ENCODE measurements around the gene KRT81.
A peak's percentile ranks its signal among the peaks of the same experiment; 100 is the strongest.
"Not testable (repeated sequence)": the region's sequence is repeated elsewhere in the genome, so short reads cannot be mapped to it uniquely, and the experiment has no call there.

The KRT81 gene

GRCh38 chr12:52254180-52254964 is 37.0 kb downstream of the KRT81 start:
- no peak for DNase-seq (ENCODE audit: low spot score)

GRCh38 chr12:52253391-52254179 is 37.7 kb downstream of the KRT81 start:
- DNase-seq (ENCODE audit: low spot score): no peak

- no peak for DNase-seq (ENCODE audit: low spot score)
These were observed 38.5 kb downstream of the KRT81 start for GRCh38 chr12:52252728-52253343.

- DNase-seq (ENCODE audit: low spot score): not testable (repeated sequence)
These were observed 39.1 kb downstream of the KRT81 start for GRCh38 chr12:52252175-52252615.

GRCh38 chr12:52251367-52252051 is 39.8 kb downstream of the KRT81 start:
- DNase-seq (ENCODE audit: low spot score): no peak

- no peak for DNase-seq (ENCODE audit: low spot score)
These were observed 41.0 kb downstream of the KRT81 start for GRCh38 chr12:52250048-52250990.

GRCh38 chr12:52249511-52250047 is 41.8 kb downstream of the KRT81 start:
- no peak for DNase-seq (ENCODE audit: low spot score)

GRCh38 chr12:52248541-52249461 is 42.5 kb downstream of the KRT81 start:
- DNase-seq (ENCODE audit: low spot score): no peak

- DNase-seq (ENCODE audit: low spot score): no peak
These were observed 43.5 kb downstream of the KRT81 start for GRCh38 chr12:52247622-52248540.

GRCh38 chr12:52246720-52247621 is 44.4 kb downstream of the KRT81 start:
- no peak for DNase-seq (ENCODE audit: low spot score)

GRCh38 chr12:52245962-52246569 is 45.3 kb downstream of the KRT81 start:
- DNase-seq (ENCODE audit: low spot score): no peak

- no peak for DNase-seq (ENCODE audit: low spot score)
These were observed 45.9 kb downstream of the KRT81 start for GRCh38 chr12:52245259-52245961.

GRCh38 chr12:52244615-52244994 is 46.7 kb downstream of the KRT81 start:
- peak; percentile 74 for DNase-seq (ENCODE audit: low spot score)

GRCh38 chr12:52243856-52244614 is 47.3 kb downstream of the KRT81 start:
- DNase-seq (ENCODE audit: low spot score): peak; percentile 15

- DNase-seq (ENCODE audit: low spot score): no peak
These were observed 48.0 kb downstream of the KRT81 start for GRCh38 chr12:52243259-52243855.
